Left lobe of liver (tissue), 2 donors: Measurements from ENCODE around the gene CAMTA1. TPM values are rescaled to one million over a fixed set of nuclear protein-coding genes. Genes with fewer than 3 reads are reported as not detected.
"Not testable (repeated sequence)": the region's sequence is repeated elsewhere in the genome, so short reads cannot be mapped to it uniquely, and the experiment has no call there.

ENCODE experiments used
- ATAC-seq: fragments of 200-7000 bp; cut with Tn5 transposase; one replicate; pipeline ENCODE4 v1.9.1; 2020; ENCODE audit warnings: mild to moderate bottlenecking, moderate library complexity
- DNase-seq: peaks from one replicate; pipeline ENCODE4 v3.0.0-alpha.2; 2020; ENCODE audit warnings: low spot score
- total RNA-seq: library from RNA; stranded (reverse); gene quantifications from one replicate; pipeline ENCODE4 v1.2.1, GENCODE V29; 2021
- donor health status: DM: no; HTN: no; CAD: no; lungs with moderate emphysema.
- donor health status: DM: no; HTN: yes; CAD: no.

CAMTA1 gene
- total RNA-seq, 1 donor from 2014 or later, result 33.6 TPM

DNA sequence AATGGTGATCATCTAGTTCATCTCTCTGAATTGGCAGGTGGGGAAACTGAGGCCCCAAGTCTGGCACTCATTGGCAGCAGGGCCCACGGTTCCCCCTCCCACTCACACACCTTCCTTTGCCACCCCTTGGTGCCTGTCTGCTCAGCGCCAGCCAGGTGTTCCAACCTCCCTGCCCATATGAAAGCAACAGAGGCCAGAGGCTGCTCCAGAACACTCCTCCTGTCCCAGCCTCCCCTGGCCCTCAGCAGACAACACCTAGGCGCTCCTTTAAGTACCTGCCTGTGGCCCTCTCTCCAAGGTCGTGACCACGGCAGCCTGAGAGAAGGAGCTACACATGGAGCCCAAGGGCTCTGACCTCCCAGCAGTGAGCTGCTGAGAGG, 623.5 kb downstream of the CAMTA1 start:
- peak; percentile 24 for DNase-seq
- no peak for ATAC-seq

DNA sequence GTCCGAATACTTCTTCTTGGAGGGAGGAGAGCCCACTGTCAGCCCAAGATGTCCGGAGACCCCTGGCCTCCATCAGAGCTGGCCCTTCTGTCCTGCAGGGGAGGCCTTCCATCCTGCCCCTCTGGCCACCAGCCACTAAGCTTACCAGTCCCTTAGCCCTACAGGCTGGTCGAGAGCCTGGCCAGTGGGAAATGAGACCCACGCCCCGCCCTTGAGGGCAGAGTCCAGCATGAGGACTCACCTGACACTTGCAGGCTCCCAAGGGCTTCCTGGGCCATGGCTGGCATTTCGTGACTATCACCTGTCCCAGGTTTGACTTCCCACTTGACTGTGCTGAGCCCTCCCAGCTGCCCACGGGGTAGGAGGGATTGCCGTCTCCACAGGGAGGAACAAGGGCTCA, 624.0 kb downstream of the CAMTA1 start:
- ATAC-seq (peak; percentile 23), DNase-seq (peak; percentile 41)

DNA sequence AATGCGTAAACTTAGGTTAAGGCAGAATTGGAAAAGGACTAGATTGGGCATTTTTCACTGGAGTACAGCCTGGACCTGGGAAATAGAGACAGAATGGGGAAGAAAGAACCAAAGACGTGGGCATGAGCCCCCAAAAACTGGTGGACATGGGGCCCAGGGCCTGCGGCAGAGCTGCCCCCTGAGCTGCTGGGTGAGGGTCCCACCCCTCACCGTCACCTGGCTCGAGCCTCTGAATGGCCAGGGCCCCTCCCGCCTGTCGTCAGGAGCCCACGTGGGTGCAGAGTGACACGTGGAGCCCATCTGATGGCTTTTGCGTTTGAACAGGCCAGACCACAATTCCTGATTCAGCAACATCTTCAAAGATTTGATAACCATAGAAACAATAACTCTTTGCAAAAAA, 624.9 kb downstream of the CAMTA1 start:
- peak; percentile 19 for DNase-seq

DNA sequence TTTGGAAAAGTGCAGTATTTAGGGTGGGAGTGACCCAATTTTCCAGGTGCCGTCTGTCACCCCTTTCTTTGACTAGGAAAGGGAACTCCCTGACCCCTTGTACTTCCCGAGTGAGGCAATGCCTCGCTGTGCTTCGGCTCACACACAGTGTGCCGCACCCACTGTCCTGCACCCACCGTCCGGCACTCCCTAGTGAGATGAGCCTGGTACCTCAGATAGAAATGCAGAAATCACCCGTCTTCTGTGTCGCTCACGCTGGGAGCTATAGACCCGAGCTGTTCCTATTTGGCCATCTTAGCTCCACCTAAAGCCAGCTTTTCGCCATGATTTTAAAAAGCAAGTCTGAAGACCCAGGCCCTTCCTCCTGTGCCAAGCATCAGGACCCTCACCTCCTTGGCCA, 632.4 kb downstream of the CAMTA1 start:
- peak; percentile 4 for DNase-seq
- not testable (repeated sequence) for ATAC-seq

More for the DNA sequence above, 624.9 kb downstream of the CAMTA1 start:
- ATAC-seq, result no peak

DNA sequence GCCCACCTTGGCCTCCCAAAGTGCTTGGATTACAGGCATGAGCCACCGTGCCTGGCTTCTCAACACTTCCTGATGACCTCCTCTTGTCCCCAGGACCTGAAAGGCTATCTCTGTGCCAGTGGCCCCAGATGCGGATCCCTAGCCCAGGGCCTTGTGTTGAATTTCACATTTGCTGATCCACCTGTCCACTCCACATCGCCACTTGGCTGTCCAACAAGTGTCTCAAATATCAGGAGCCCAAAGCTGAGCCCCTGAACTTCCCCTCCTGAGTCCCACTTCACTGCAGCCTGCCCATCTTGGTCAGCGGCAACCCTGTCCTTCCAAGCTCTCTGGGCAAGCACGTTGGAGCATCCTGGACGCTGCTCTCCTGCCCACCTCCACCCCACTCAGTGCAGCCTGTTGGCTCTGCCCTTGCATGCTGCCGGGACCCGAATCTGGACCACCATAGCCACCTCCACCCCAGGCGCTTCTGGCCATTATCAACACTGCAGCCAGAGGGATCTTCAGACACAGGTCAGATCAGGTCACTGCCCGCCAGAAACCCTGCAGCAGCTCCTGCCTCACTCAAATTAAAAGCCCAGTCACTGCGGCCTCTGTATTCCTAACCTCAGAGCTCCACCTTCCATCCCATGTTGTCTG, 633.3 kb downstream of the CAMTA1 start:
- ATAC-seq, result no peak
- peak; percentile 19 for DNase-seq

DNA sequence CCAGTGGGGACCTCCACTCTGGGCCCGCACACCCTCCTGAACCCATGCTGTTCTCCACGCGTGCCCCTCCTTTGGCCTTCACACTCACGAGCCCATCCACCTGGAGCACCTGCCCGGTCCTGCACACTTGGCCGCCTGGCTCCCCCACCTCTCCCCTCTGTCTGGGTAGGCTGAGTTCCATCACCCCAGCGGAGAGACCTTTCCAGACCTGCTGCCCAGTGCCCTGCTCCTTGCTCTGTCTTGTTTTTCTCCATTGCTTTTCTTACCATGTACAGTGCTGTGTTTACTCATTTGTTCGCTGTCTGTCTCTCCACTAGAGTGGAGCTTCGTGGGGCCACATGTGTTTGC, 634.8 kb downstream of the CAMTA1 start:
- ATAC-seq, result no peak
- peak; percentile 12 for DNase-seq

DNA sequence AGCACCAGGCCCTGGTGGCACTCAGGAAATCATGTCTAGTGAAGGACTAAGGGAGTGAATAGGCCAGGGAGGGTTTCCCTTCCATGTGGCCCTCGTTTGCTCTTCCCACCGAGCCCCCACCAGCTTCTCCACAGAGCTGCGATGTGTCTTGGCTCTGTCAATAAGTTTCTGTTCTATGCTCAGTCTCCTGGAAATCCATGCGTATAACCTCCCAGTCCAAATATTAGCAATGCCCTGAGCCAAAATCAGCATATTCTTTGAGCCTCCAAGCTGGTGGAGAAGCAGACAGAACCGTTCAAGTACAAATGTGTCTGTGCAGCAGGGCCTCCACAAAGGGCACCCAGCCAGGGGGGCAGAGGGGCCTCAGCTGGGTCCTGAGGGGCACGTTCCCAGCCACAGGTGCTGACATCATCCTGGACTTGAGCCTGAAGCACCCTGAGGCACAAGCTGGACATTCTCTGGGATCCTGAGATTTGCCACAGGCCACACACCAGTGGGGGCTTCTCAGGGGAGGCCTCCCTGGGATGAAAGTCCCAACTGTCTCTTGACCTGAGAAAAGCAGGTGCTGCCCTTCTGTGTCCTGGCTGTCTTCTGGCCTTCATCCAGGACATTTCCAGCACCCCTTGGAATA, 635.3 kb downstream of the CAMTA1 start:
- DNase-seq (peak; percentile 24), ATAC-seq (no peak)

DNA sequence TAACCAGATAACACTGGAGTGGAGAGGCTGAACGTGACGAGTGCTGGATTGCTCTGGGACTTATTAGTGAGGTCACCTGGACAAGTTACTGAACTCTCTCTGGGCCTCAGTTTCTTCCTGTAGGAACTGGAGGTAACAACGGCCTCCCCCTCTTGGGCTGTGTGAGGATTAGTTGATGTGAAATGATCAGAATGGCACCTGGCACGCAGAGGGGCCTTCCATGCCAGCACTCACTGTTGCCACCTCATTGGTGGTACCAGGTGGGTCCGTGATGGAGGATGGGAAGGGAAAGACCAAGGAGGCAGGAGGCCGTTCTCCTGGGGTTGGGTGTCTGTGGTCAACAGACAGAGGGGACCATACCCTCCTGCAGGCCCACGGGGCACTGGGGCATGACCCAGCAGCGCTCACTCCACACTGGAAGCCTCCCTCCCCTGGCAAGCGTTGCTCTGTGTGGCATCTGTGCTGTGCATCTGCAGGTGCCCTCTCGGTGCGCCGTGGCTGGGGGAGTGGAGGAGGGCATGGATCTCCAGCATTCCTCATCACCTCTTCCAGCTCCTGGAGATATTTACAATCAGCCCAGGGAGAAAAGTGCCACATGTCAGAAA, 636.3 kb downstream of the CAMTA1 start:
- ATAC-seq (no peak), DNase-seq (peak; percentile 12)

DNA sequence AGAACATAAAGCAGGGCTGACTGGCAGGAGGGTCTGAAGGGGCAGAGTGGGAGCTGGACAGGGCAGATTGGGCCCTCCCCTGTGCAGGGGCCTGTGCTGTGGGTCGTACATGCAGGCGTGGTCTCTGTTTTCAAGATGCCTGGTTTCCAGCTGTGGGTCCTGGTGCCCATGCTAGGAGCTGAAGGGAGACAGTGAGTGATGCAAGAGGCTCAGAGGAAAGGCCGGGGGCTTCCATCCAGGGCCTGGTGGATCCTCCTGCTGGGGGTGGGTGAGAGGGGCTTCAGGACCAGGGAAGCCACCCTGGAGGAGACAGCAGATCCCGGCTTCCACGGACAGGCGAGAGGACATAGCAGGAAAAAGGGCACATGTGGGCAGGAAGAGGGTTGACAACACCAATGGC, 636.8 kb downstream of the CAMTA1 start:
- DNase-seq (peak; percentile 38), ATAC-seq (no peak)

DNA sequence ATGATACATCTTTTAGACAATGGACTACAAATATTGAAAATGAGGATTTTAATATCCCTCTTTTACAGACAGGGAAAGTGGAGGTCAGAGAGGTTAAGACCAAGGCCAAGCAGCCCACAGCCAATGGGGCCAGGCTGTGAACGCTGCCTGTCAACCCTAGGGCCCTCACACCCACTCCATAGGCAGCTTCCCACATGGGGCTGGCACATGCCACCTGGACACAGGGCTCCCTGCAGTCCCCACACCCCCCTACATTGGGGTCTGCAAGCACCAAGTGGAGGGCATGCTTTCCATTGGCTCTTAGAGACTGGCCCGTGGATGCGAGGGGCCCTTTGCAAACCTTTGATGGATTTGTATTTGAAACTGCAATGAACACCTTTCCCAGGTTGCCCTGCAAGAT, 637.3 kb downstream of the CAMTA1 start:
- no peak for ATAC-seq
- DNase-seq, result peak; percentile 19

DNA sequence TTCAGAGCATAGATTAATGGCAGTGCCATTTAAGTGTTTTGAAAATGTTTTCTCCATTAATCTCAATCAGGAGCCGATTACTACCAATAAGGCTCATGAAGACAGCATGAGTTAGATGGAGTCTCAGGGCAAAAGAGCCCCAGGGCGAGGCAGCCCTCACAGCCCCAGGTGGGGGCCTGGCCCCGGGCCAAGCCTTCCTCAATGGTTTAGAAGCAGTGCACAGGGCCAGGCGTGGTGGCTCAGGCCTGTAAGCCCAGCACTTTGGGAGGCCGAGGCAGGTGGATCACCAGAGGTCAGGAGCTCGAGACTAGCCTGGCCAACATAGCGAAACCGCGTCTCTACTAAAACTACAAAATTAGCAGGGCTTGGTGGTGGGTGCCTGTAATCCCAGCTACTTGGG, 637.7 kb downstream of the CAMTA1 start:
- ATAC-seq, result no peak
- no peak for DNase-seq

DNA sequence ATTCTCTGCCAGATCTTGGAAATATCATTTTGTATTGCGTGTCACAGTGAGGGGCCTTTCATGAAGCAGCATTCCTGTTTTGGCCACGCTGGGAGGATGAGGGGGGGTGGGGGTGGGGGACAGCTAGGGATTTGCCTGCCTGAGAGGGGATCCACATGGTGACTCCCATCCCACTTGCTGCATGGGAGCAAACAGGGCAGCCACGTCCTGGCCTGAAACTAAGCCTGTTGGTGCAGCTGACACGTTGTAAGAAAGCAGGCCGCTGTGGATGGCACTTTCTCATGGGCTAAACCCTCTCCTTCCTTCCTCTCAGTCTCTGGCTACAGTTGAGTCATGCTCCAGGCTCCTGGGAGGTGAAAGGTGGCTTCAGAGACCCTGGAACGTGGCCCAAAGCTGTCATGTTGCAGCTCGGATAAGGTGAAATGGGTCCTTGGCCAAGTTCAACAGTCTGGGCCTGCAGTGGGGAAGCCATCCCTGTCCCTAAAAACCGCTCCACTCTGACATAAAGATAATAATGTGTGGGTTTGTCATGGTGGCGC, 639.2 kb downstream of the CAMTA1 start:
- ATAC-seq (no peak), DNase-seq (no peak)

DNA sequence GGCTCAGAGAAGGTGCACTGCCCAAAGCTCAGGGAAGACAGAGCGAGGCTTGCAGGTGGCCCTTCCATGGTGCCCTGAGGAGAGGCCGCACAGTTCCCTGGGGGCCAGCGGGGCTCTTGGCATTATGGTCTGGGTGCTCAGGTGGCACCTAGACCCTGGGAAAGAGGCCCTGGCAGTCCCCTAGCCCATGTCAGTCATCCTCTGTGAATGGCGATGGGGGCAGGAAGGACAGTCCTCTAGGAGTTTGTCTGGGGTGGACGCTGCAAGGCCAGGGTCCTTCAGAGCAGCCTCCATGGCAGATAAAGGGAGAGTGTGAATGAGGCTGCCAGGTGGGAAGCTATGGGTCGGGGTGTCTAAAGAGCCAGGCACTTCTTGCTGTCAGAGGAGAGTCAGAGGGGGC, 640.0 kb downstream of the CAMTA1 start:
- DNase-seq (no peak), ATAC-seq (no peak)

DNA sequence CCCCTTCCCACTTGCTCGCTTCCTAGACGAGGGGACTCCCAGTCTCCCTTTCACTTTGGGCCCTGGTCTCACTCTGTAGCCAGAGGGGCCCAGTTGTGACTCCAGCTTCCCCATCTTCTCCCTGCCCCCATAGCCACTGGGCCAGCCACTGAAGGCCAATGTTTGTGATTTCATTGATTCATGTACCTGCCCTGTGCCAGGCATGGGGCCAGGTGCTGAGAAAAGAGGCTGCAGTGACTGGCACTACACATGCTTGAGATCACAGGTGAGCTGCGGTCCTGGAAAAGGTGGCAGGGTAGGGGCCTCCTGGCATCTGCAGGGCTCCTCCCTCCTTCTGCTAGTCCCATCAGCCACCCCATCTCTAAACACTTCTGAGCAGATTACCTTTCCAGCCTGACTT, 640.5 kb downstream of the CAMTA1 start:
- DNase-seq (no peak), ATAC-seq (peak; percentile 28)

DNA sequence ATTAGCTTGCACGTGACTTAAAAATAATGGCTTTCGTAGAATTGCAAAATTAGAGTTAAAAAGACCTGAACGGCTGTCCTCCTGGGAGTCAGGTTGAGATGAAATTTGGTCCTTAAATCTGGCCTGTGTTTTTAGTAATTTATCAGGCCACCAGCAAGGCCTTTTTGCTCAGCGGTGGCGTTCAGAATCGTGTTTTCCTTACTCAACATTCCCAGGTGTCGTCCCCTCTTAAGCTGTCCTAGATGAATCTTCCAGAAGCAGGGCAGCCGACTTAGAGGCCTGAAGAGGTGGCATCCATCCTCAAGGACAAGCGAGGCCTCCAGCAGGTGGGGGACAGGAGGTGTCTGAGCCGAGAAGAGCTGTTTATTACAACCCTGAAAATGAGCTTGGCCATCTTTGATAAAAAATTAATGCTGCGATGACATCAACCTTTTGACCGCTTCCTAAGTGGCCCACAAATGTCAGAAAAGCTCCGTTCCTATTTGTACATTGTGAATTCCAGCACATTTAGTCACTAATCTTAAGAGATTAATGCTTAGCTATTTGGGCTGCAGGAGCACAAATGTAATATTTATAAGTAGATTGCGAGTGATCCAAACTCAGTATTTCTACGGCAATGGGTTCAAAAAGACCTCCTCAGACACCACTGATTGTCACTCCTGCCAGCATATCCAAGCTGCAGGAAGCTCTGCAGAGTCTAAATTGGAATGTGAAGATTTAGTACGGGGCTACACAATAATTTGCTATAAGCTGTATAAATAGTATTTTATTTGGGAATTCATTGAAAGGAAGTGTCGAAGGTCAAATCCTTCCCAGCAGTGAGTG, 641.7 kb downstream of the CAMTA1 start:
- DNase-seq (no peak), ATAC-seq (no peak)

DNA sequence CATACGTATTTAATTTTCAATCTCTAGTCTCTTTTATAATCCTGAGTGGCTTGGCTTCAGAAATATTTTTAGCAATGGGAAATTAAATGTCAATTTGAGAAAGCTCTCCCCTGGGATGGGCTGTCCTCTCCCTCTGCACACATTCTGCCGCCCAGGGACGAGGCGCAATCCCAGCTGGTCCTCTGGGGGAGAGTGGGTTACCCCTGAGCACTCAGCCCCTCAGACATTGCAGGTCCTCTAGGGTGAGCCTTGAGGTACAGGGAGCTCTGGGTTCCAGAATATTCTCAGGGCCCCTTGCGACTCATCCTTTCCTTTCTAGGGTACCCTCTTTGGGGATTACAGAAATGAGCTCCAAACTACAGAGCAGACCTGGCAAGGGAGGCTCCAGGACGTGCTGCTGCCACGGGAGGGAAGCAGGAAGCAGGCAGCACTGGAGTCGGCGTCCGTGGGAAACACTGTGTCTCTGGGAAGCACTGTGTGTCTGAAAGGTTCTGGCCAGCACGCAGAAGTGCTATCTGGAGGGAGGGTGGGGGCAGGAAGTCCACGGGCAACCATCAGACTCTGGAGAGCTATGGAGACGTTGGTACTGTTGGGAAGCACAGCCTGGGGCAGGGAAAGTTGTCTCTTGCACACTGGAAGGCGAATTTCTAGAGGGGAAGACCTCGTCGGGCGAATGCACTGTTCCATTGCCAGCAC, 642.5 kb downstream of the CAMTA1 start:
- ATAC-seq (no peak), DNase-seq (no peak)

DNA sequence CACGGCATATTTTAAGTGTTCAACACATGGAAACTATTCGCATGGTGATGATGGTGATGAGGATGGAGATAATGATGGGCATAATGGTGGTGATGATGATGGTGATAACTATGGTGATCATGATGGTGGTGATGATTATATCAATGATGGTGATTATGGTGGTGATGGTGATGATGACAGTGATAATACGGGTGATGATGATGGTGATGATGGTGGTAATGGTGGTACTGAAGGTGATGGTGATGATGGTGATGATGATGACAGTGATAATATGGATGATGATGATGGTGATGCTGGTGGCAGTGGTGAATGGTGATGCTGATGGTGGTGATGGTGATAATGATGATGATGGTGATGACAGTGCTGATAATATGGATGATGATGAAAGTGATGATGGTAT, 644.0 kb downstream of the CAMTA1 start:
- DNase-seq (no peak), ATAC-seq (no peak)

DNA sequence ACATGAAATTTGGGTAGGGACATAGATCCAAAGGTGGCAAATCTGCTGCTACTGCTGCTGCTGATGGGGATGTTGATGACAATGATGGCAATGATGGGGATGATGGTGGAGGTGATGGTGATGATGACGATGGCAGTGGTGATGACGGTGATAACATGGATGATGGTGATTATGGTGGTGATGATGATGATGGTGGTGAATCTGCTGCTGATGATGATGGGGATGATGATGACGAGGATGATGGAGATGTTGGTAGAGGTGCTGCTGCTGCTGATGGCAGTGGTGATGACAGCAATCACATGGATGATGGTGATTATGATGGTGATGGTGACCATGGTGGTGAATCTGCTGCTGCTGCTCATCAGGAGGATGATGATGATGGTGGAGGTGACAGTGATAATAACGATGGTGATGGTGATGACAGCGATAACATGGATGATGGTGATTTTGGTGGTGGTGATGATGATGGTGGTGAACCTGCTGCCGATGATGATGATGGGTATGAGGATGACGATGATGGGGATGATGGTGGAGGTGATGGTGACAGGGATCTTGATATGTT, 644.9 kb downstream of the CAMTA1 start:
- ATAC-seq, result no peak
- DNase-seq, result no peak

DNA sequence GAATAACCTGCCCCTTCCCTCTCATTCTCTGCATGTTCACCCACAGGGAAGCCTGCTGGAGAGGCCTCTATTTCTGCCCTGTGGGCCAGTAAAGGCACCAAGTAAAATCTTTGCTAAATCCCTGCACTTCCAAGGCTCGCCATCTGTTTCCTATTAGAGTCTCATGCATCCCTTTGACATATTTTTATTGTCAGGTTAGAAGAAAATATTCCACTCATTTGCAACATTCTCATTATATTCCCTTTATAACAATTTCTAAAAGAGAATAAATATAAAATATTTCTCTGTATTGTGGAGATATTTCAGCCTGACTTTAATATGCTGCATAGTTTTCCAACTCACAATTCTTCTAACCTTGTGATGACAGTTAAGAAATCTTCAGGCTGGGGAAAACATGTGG, 645.4 kb downstream of the CAMTA1 start:
- DNase-seq, result no peak
- ATAC-seq, result no peak

DNA sequence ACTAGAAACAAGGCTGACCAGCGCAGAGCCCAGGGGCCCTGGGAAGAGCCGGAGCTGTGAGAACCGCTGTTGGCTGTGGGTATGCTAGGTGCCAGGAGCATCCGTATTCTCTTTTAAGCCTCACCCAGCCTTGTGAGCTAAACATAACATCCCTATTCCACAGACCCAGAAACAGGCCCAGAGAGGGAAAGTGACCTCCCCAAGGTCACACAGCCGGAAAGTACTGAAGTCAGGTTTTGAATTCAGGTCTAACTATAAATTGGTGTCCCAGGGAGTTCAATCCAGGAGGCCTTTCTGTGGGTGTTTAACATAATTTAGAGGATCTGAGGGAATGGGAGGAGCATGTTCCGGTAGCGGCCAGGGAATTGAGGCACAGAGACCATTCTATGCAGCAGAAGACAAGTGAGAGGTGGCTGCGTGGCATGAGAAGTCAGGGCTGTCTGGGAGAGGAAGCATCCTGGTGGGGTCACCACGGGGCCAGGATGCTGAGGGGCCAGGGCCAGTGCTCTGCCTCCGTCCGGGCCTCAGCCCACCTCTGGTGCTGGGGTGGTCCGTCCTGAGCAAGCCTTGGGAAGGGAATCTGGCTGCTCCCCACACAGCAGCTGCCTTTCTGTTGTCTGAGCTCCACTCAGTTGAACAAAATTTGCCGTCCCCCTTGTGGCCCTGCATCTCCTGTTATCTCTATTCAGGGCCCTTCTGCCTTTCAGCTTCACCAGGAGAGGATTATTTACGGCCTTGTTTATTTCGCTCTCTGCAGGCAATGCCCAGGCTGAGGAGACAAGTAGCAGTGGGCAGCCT, 647.0 kb downstream of the CAMTA1 start:
- DNase-seq (no peak), ATAC-seq (no peak)
